Muscle of arm (tissue), 12 donors: ENCODE results near the gene HRH2. TPM values are rescaled to one million over a fixed set of nuclear protein-coding genes. Genes with fewer than 3 reads are reported as not detected.

Experiments used
- DNase-seq: peaks from one replicate; pipeline ENCODE4 v3.0.0-alpha.2; 2013
- polyA plus RNA-seq, 12 donors: library from polyadenylated mRNA; unstranded; fragments of 120-200 nt; gene quantifications; one replicate each; pipeline ENCODE4 v1.2.1, GENCODE V29; 2013; ENCODE audit not compliant: insufficient read length in 12 of 12

HRH2 gene
- polyA plus RNA-seq, 12 donors: 0.67 to 2.9 (median 0.95) TPM; not detected in 2

DNA sequence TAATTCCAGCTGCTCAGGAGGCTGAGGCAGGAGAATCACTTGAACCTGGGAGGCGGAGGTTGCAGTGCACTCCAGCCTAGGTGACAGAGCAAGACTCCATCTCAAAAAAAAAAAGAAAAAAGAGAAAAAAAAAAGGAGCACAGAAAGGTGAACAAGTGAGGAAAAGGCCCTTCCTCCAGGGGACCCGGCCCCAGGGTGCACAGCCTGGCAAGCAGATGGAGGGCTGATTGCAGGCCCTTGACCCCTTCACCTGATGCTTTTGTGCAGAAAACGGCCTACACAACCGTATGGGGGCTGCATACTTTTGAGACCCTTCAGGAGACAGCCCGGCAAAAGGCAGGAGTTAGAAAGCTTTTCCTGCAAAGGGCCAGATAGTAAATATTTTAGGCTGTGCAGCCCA is 33.9 kb downstream of the HRH2 start:
- DNase-seq: no peak

DNA sequence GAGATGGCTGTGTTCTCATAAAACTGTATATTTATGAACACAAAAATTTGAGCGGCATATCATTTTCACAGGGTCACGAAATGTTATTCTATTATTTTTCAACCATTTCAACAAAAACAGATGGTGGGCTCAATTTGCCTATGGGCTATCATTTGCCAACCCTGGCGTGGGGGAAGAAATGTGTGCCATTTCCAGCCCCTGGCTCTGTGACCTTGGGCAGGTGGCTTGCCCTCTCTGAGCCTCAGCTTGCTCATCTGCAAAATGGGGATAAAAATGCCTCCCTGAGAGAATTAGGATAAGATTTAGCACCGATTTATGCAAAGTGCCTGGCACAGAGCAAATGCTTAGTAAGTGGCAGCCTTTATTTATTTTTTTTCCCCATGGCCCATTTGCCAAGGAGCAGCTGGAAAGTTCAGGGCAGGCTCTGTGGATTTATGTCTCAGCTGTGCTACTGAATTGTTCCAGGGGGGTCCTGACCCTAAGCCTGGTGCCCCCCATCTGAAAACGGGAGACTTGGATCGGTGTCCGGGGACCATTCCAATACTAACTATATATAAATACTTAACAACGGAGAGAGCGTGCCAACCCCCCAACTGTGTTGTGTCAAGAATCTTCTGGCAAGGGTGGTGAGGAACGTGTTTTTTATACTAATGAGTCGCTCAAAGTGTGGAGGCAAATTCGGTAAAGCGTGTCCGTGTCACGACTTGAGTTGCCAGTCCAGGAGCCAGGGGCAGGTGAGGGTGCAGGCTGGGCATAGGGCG is 34.5 kb downstream of the HRH2 start:
- no peak for DNase-seq

DNA sequence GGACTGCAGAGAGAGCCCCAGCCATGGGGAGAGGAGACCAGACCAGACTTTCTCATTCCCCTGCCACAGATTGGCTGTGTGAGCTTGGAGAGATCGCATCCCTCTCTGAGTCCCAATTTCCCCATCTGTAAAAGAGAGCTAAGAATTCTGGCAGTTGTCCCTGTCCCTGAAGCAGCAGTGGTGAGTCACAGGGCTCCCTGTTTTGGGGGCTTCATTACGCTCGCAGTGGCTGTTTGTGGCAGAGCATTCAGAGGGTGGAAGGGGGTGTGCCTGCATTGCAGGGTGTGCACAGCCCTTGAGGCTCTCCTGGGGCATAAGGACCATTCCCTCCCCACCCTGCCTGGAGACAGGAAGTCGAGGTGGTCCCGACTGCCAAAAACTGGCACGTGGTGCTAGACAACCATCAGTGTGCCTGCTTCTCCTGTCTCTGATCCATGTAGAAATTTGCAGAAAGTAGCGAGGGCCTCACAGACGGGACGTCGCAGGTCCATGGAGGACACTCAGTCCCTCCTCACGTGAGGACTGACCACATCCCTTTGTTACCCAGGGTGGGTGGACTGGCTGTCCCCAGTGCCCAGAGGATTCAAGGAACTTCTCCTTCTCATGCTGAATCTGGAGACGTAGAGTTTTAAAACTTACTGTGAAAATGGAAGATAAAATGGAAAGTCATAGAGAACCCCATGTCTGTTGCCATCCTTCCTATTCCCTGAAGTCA is 35.3 kb downstream of the HRH2 start:
- no peak for DNase-seq

- no peak for DNase-seq
Observed at GRCh38 chr5:175693741-175694140, 35.9 kb downstream of the HRH2 start.

GRCh38 chr5:175694371-175695160 is 36.7 kb downstream of the HRH2 start:
- no peak for DNase-seq

GRCh38 chr5:175695161-175696126 is 37.6 kb downstream of the HRH2 start:
- no peak for DNase-seq

DNA sequence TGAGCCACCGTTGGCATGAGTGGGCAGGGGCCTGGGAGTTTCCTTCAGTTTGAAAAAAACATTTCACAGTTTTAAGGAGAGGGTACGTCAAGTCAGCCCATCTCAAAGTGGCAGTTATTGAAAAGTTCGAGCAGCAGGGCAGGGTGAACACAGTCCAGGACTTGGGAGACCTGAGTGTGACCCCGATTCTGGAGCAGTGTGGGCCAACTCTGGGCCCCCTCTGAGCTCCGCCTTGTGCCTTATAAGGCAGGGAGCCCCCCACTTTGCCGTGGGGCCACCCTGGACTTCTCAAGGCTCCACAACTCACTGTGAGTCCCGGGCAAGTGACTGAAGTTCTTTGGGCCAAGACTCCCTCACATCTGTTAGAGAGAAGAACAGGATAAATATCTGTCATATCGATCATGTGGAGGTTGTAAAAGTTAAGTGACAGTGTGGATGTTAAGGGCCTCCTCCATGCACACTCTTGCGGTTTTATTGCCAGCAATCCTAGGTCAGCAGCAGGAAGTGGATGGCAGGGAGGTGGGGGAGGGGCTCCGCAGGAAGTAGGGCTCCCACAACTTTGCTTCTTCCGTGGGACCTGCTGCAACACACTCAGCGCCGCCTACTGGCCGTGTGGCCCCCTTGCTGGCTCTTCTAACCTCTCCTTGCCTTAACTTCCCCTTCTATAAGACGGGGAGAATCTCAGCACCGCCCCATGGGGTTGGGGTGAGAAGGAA is 38.4 kb downstream of the HRH2 start:
- DNase-seq: peak; percentile 43

GRCh38 chr5:175696855-175697198 is 39.0 kb downstream of the HRH2 start:
- no peak for DNase-seq

DNA sequence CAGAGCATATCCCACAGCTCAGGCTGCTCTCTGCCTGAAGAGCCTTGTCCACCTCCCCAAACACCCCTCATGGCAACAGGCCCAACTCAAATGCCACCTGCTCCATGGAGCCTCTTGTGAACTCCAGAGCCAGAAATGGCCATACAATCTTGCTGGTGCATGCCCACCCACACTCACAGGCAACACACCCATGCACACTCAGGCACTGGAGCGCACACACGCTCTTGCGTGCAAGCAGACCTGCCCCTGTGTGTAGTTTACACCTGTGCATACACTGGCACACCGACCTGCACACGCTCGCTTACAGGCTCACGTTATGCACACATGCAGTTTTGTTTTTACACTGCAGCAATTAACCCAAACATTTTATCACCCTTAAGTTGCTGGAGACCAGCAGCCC is 40.0 kb downstream of the HRH2 start:
- no peak for DNase-seq

DNA sequence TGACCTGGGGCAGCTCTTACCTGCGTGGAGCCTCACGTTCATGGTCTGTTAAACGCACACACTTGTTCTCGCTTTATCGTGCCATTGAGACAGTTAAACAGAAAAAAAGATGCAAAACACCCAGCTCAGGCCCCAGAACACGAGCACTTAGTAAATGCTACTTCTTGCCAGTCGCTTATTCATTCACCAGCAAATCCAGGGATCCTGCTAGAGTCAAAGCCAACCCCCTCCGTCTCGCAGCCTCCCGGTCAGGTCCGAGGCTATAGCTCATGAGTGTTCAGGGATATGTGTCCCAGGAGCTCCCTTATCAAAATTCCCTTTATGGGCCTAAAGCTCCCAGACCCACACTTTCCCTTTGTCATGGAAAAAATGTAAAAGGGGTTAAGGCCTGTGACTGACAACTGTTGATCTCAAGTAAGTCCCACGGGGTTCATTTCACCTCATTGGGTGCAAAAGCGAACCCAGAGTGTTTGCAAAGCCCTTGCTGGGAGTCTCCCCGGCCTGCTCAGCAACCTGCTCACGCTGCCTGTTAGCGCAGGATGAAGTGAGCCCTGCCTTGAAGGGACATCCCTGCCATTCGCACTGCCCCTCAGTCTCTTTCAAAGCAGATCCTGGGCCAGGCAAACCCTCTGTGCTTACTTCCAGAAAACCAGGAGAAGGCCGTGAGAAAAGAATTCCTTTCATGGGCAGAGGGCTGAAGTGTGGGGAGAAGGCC is 40.7 kb downstream of the HRH2 start:
- DNase-seq: no peak

DNA sequence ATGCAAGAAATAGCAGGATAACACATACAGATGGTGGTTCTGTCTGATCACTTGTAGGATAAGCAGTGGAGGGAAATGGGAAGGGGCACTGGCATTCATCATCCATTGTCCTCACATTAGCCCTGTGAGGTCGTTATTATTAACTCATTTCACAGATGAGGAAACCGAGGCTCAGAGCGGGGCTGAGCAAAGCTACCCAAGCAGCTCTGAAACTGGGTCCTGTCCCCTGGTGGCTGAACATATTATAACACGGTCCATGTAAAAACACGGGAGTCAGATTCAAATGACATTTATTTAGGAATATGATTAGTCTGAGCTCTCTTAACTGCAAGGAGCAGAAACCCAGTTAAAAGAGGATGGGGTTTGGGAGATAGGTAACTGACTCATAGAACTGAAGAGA is 43.1 kb downstream of the HRH2 start:
- no peak for DNase-seq

DNA sequence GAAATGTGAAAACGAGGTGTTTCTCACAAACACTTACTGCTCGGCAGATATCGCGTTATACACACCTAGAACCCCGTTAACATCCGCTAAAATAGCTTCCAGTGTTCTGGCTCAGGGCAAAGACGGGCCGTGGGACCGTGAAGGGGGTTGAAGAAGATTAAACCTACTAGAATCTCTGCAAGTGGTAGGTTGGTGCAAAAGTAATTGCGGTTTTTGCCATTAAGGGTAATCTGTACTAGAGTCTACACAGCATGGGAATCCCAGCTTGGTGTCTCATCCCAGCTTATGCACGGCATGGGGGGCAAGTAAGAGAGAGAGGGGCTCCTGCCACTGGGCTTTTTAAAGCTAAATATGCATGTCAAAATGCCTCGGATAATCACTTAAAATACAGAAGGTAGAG is 43.9 kb downstream of the HRH2 start:
- DNase-seq: no peak

DNA sequence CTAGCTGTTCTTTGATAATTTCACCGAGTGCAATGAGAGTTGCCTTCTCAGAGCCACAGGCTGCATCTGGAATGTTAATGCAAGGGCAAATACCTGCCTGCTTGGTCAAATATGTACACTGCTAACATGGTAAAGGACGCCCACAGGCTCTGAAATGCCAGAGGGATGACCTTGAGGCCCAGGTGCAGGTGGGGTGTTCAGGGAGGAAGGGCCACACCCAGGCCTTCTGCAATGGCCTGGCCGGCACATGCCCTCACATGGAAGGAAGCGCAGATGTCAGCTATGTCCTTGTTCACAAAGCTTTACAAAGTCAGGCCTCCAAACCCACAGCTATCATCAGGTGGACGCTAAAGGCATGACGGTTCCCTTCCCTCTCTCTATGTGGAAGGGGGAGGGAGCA is 48.6 kb downstream of the HRH2 start:
- no peak for DNase-seq

DNA sequence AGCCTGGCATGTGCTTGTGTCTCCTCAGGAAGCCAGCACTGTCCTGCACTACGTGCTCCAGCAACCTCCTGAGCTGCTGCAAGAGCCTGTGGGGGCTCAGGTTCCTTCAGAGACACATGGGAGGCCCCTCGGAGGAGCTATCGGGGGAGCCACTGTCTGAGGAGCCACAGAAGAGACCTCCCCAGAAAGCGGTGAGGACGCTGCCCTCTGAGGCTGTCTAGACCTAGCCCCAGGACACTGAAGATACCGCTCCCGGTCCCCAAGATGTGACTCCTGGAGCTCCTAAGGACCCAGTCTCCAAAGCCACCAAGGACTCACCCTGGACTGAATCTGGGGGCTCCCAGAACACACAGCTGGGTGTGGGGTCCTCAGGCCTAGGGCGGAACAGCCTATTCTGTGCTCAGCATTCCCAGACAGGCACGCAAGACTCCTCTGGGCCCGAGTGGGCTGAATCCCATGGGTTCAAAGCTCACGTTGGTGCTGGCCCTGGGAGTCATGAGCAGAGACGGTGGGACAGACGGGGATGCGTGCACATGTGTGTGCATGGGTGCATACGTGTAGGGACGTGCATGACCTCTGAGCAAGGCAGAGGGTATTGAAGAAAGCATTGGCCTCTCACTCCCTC is 50.0 kb downstream of the HRH2 start:
- no peak for DNase-seq

GRCh38 chr5:175709276-175709781 is 51.5 kb downstream of the HRH2 start:
- DNase-seq: no peak

DNA sequence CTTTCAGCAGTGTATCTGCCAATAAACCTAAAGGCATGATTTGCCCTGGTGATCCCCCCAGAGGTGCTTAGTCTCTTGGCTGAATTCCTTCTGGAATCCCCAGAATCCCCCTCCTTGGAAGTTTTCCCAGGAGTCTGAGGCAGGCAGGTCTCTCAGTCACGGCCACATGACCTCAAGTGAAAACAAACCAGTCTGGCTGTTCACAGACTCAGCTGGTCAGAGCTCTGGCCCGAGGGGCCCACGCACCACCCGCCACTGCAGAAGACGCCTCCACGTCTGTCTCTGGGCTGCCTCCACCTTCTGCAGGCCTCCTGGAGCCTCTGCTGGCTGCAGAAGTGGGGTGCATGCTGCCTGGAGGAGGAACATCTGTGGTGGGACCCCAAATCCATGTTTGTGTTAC is 52.5 kb downstream of the HRH2 start:
- DNase-seq: no peak

DNA sequence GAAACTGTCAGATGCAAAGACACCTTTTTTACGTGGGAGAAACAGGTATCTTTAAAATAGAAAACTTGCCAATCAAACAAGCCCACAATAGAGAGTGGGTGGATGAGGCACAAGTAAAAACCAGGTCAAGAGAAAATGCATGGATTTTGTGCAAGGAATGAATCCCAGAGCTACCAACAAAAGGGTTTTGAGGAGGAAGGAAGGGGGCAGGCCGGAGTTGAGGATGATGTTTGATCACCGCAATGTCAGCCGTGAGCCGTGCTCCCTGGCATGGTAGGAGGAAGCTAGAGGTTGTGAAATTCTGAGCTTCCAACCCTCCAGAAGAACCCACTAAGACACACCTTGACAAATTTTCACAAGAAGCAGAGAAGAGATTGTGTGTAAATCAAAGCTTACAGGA is 53.2 kb downstream of the HRH2 start:
- DNase-seq: no peak

- DNase-seq: no peak
Observed at GRCh38 chr5:175711472-175712312, 53.8 kb downstream of the HRH2 start.

DNA sequence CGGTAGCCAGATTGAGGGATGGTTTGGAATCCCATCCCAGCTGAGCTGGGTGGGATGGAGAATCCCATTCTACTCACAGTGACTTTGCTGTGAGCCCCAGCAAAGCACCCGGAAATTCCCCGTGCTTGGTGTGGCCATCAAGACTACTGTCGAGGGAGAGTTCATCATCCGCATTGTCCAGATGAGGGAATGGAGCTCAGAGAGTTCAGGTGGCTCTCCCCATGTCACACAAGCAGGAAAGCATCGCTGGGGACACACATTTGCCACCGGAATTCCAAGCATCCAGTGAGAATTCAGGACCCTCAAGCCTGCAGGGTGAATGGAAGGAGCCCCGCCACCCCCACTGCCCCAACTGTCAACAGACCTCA is 54.4 kb downstream of the HRH2 start:
- DNase-seq: no peak
